GM19455 (cell line): Measurements from ENCODE around the gene TMEM116.
"Not testable (repeated sequence)": the region's sequence is repeated elsewhere in the genome, so short reads cannot be mapped to it uniquely, and the experiment has no call there.

ENCODE experiments used
- ATAC-seq: cut with Tn5 transposase; IDR thresholded peaks from one replicate; pipeline ENCODE4 v1.9.1; 2021; ENCODE audit not compliant: unreplicated experiment

TMEM116 gene

GRCh38 chr12:112010415-112011344 is 2.3 kb downstream of the TMEM116 start:
- no peak for ATAC-seq

GRCh38 chr12:112009596-112009995 is 3.4 kb downstream of the TMEM116 start:
- not testable (repeated sequence) for ATAC-seq

GRCh38 chr12:112008918-112009317 is 4.0 kb downstream of the TMEM116 start:
- ATAC-seq: no peak

GRCh38 chr12:112007945-112008344 is 5.0 kb downstream of the TMEM116 start:
- ATAC-seq: no peak

- no peak for ATAC-seq
Measured at GRCh38 chr12:112005419-112006395, 7.3 kb downstream of the TMEM116 start.

- no peak for ATAC-seq
Measured at GRCh38 chr12:112004041-112004440, 8.9 kb downstream of the TMEM116 start.

- no peak for ATAC-seq
Measured at GRCh38 chr12:112001576-112001975, 11.4 kb downstream of the TMEM116 start.

GRCh38 chr12:112000820-112001219 is 12.1 kb downstream of the TMEM116 start:
- ATAC-seq: no peak

- ATAC-seq: not testable (repeated sequence)
Measured at GRCh38 chr12:111999129-111999528, 13.8 kb downstream of the TMEM116 start.

- no peak for ATAC-seq
Measured at GRCh38 chr12:111998015-111998414, 14.9 kb downstream of the TMEM116 start.

GRCh38 chr12:111997300-111997699 is 15.7 kb downstream of the TMEM116 start:
- no peak for ATAC-seq

GRCh38 chr12:111995782-111996480 is 17.0 kb downstream of the TMEM116 start:
- no peak for ATAC-seq

- not testable (repeated sequence) for ATAC-seq
Measured at GRCh38 chr12:111994211-111995111, 18.5 kb downstream of the TMEM116 start.

- no peak for ATAC-seq
Measured at GRCh38 chr12:111993292-111994150, 19.4 kb downstream of the TMEM116 start.

- no peak for ATAC-seq
Measured at GRCh38 chr12:111992464-111992863, 20.5 kb downstream of the TMEM116 start.

GRCh38 chr12:111991946-111992345 is 21.0 kb downstream of the TMEM116 start:
- no peak for ATAC-seq

- ATAC-seq: no peak
Measured at GRCh38 chr12:111991535-111991934, 21.4 kb downstream of the TMEM116 start.

- no peak for ATAC-seq
Measured at GRCh38 chr12:111984820-111985219, 28.1 kb downstream of the TMEM116 start.

GRCh38 chr12:111981987-111982386 is 31.0 kb downstream of the TMEM116 start:
- ATAC-seq: no peak
